ENCODE measurements around the gene HSD17B4.

HSD17B4 gene

DNA sequence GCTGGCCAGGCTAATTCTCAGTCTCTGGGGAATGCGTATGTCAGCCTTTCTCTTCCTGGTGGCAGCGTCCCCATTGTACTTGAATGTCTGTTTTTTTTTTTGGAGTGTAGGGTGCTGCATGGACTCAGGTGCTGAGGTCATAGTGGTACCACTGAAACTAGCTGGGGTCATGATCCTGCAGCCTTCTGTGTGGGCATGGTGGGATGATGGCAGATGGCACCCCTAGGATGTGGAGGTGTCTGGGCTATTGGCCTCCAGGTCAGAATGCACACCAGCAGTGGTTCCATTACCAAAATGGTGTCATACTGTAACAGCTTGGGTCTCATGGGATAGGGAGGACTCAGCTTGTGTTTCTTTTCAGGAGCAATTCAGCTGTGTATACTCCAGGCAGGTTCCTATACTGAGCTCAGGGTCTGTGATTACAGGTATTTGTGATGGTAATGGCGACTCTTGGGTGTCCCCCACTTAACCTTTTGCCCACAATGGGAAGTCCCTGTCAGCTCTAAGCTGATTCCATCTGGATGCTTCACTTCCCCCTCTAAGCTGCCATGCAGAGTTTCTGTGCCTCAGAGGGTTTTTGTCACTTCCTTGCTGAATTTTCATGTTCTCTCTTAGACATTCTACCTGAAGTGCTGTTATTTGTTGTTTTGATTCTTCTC, 17.9 kb downstream of the HSD17B4 start:
- no peak overlapping the region for H3K4me2 ChIP-seq (ENCODE audit: insufficient read depth, low read length)
- DNase-seq (no peak), ATAC-seq (ENCODE audit: insufficient read depth, low read depth) (peak; percentile 33; the same call in 1 of the 3 replicates)
- H3K9ac ChIP-seq (ENCODE audit: low read depth, low read length): no peak overlapping the region
- H3K27ac ChIP-seq (ENCODE audit: low read length): 0 out of 2 replicates have a peak overlapping the region, but pooled peaks have one; percentile 34
- H3K4me1 ChIP-seq (ENCODE audit: insufficient read depth, low read length): peaks cover 12% of the 10 kb centered on the region
- peaks cover 36% of the 10 kb centered on the region for H3K79me2 ChIP-seq (ENCODE audit: insufficient read depth, low read length)
- H3K27me3 ChIP-seq (ENCODE audit: insufficient read depth, low read length, poor library complexity): no peaks in the 10 kb centered on the region
- no peak overlapping the region for H2AFZ ChIP-seq (ENCODE audit: low read depth, low read length)
- no peak overlapping the region for H3K4me3 ChIP-seq (ENCODE audit: low read depth in 1 of 2, low read length in 2 of 2)
- no peaks in the 10 kb centered on the region for H4K20me1 ChIP-seq (ENCODE audit: insufficient read depth, low read length)
- H3K36me3 ChIP-seq (ENCODE audit: insufficient read depth, low read length): peaks cover 44% of the 10 kb centered on the region
- peaks cover 19% of the 10 kb centered on the region for H3K9me3 ChIP-seq (ENCODE audit: insufficient read depth, low read length, severe bottlenecking)
- no peak for TF ChIP-seq CTCF (IDR thresholded peaks at IDR 0.05; ENCODE audit: borderline replicate concordance, extremely low read depth, low read length, poor library complexity, severe bottlenecking)
- no peak for TF ChIP-seq EZH2 (IDR thresholded peaks at IDR 0.05; ENCODE audit: borderline replicate concordance, low read depth, low read length, severe bottlenecking)

GRCh38 chr5:119470851-119471451, 18.7 kb downstream of the HSD17B4 start:
- Histone ChIP-seq H3K4me3 (ENCODE audit: low read depth in 1 of 2, low read length in 2 of 2) (no peak overlapping the region), H2AFZ (ENCODE audit: low read depth, low read length) (no peak overlapping the region), H3K9me3 (ENCODE audit: insufficient read depth, low read length, severe bottlenecking) (peaks cover 19% of the 10 kb centered on the region), H3K4me1 (ENCODE audit: insufficient read depth, low read length) (peaks cover 12% of the 10 kb centered on the region), H4K20me1 (ENCODE audit: insufficient read depth, low read length) (no peaks in the 10 kb centered on the region), H3K79me2 (ENCODE audit: insufficient read depth, low read length) (peaks cover 30% of the 10 kb centered on the region), H3K9ac (ENCODE audit: low read depth, low read length) (no peak overlapping the region), H3K27ac (ENCODE audit: low read length) (0 out of 2 replicates have a peak overlapping the region, but pooled peaks have one; percentile 34), H3K27me3 (ENCODE audit: insufficient read depth, low read length, poor library complexity) (no peaks in the 10 kb centered on the region), H3K36me3 (ENCODE audit: insufficient read depth, low read length) (peaks cover 47% of the 10 kb centered on the region), H3K4me2 (ENCODE audit: insufficient read depth, low read length) (peak overlapping the region; percentile 10; the same call in 1 of the 2 replicates)
- ATAC-seq (ENCODE audit: insufficient read depth, low read depth) (peak; percentile 71; the same call in 2 of the 3 replicates), DNase-seq (peak; percentile 47)
- TF ChIP-seq CTCF (IDR thresholded peaks at IDR 0.05; ENCODE audit: borderline replicate concordance, extremely low read depth, low read length, poor library complexity, severe bottlenecking): peak; percentile 87
- TF ChIP-seq EZH2 (IDR thresholded peaks at IDR 0.05; ENCODE audit: borderline replicate concordance, low read depth, low read length, severe bottlenecking): no peak

GRCh38 chr5:119473241-119473640, 20.9 kb downstream of the HSD17B4 start:
- Histone ChIP-seq H3K27ac (ENCODE audit: low read length) (no peak overlapping the region), H3K4me2 (ENCODE audit: insufficient read depth, low read length) (no peak overlapping the region), H3K4me1 (ENCODE audit: insufficient read depth, low read length) (peaks cover 12% of the 10 kb centered on the region), H3K9me3 (ENCODE audit: insufficient read depth, low read length, severe bottlenecking) (peaks cover 7% of the 10 kb centered on the region), H3K36me3 (ENCODE audit: insufficient read depth, low read length) (peaks cover 55% of the 10 kb centered on the region), H4K20me1 (ENCODE audit: insufficient read depth, low read length) (no peaks in the 10 kb centered on the region), H3K4me3 (ENCODE audit: low read depth in 1 of 2, low read length in 2 of 2) (no peak overlapping the region), H2AFZ (ENCODE audit: low read depth, low read length) (no peak overlapping the region), H3K27me3 (ENCODE audit: insufficient read depth, low read length, poor library complexity) (no peaks in the 10 kb centered on the region), H3K79me2 (ENCODE audit: insufficient read depth, low read length) (peaks cover 25% of the 10 kb centered on the region), H3K9ac (ENCODE audit: low read depth, low read length) (no peak overlapping the region)
- DNase-seq: no peak
- no peak for ATAC-seq (ENCODE audit: insufficient read depth, low read depth)
- no peak for TF ChIP-seq EZH2 (IDR thresholded peaks at IDR 0.05; ENCODE audit: borderline replicate concordance, low read depth, low read length, severe bottlenecking)
- TF ChIP-seq CTCF (IDR thresholded peaks at IDR 0.05; ENCODE audit: borderline replicate concordance, extremely low read depth, low read length, poor library complexity, severe bottlenecking): no peak

Measured in DND-41 (cell line).